Lung (tissue), 12 donors: Measurements from ENCODE around the gene ARRDC1. TPM values are rescaled to one million over a fixed set of nuclear protein-coding genes. Genes with fewer than 3 reads are reported as not detected.
A peak's percentile ranks its signal among the peaks of the same experiment; 100 is the strongest.

Source experiments
- ATAC-seq: fragments of 200-7000 bp; cut with Tn5 transposase; one replicate; pipeline ENCODE4 v1.9.1; 2020; ENCODE audit warnings: moderate number of reproducible peaks; ENCODE audit not compliant: insufficient read depth, low FRiP score
- DNase-seq, 3 donors: peaks; one replicate each; pipeline ENCODE4 v3.0.0-alpha.2; 2013 to 2017
- H3K27ac ChIP-seq, 2 donors: one replicate each; pipeline ENCODE4 v1.5.1; 2013; ENCODE audit warnings: mild to moderate bottlenecking in 2 of 2, moderate library complexity in 2 of 2, control low read depth in 1 of 2, inconsistent platforms in 1 of 2, low read depth in 1 of 2, low read length in 1 of 2
- H3K27me3 ChIP-seq, 3 donors: one replicate each; pipeline ENCODE4 v1.5.1; 2013; ENCODE audit warnings: low read length in 2 of 3; ENCODE audit not compliant: control insufficient read depth in 3 of 3, insufficient read depth in 3 of 3
- H3K36me3 ChIP-seq, 4 donors: one replicate each; pipeline ENCODE4 v1.5.1; 2013; ENCODE audit warnings: low read length in 4 of 4, mild to moderate bottlenecking in 1 of 4, moderate library complexity in 1 of 4; ENCODE audit not compliant: control insufficient read depth in 4 of 4, insufficient read depth in 4 of 4
- H3K4me1 ChIP-seq, 5 donors: one replicate each; pipeline ENCODE4 v1.5.1; 2013; ENCODE audit warnings: low read length in 5 of 5, mild to moderate bottlenecking in 2 of 5, moderate library complexity in 1 of 5; ENCODE audit not compliant: control insufficient read depth in 5 of 5, insufficient read depth in 5 of 5
- H3K4me3 ChIP-seq: one replicate; pipeline ENCODE4 v1.5.1; 2013; ENCODE audit warnings: mild to moderate bottlenecking, control low read depth, moderate library complexity
- H3K9ac ChIP-seq, 2 donors: one replicate each; pipeline ENCODE4 v1.5.1; 2013; ENCODE audit warnings: low read length in 2 of 2, control low read depth in 1 of 2; ENCODE audit not compliant: insufficient read depth in 1 of 2
- H3K9me3 ChIP-seq, 4 donors: one replicate each; pipeline ENCODE4 v1.5.1; 2013; ENCODE audit warnings: low read length in 3 of 4, mild to moderate bottlenecking in 1 of 4, moderate library complexity in 1 of 4; ENCODE audit not compliant: control insufficient read depth in 4 of 4, insufficient read depth in 3 of 4
- WGBS, 2 donors: extraction: QIAGEN DNeasy Blood & Tissue Kit; methylation state at CpG; one replicate each; pipeline ENCODE4 v1.1.7; 2013; 5-methylcytosine and 5-hydroxymethylcytosine counted together
- polyA plus RNA-seq, 2 donors: library from polyadenylated mRNA; stranded (reverse); fragments of 200-250 nt; gene quantifications; one replicate each; pipeline ENCODE4 v1.2.1, GENCODE V29; 2013
- total RNA-seq, 2 donors: library from RNA; depleted of rRNA in 1 of 2; stranded (reverse); fragments of >200 nt in 1 of 2; gene quantifications; one replicate each; pipeline ENCODE4 v1.2.1, GENCODE V29; 2014 to 2021
- TF ChIP-seq, protein P1 (sequence below): IDR thresholded peaks from 2 replicates; pipeline ENCODE4 v1.5.1; 2012; ENCODE audit warnings: mild to moderate bottlenecking; ENCODE audit errors: control extremely low read depth, extremely low read depth
- donor health status: control.
- donor health status: control.
- donor health status: Bipolar disorder and iron deficiency.
- donor health status: healthy.
- donor health status: DM: yes; HTN: yes; CAD: no.

ARRDC1 gene
- total and polyA plus RNA-seq, 4 donors = 57.4 to 137 (median 94.6) TPM

- DNase-seq = no peak
- TF ChIP-seq, protein P1, sequence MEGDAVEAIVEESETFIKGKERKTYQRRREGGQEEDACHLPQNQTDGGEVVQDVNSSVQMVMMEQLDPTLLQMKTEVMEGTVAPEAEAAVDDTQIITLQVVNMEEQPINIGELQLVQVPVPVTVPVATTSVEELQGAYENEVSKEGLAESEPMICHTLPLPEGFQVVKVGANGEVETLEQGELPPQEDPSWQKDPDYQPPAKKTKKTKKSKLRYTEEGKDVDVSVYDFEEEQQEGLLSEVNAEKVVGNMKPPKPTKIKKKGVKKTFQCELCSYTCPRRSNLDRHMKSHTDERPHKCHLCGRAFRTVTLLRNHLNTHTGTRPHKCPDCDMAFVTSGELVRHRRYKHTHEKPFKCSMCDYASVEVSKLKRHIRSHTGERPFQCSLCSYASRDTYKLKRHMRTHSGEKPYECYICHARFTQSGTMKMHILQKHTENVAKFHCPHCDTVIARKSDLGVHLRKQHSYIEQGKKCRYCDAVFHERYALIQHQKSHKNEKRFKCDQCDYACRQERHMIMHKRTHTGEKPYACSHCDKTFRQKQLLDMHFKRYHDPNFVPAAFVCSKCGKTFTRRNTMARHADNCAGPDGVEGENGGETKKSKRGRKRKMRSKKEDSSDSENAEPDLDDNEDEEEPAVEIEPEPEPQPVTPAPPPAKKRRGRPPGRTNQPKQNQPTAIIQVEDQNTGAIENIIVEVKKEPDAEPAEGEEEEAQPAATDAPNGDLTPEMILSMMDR = no peak
- Histone ChIP-seq H3K4me1 (peaks cover 4 to 21% (median 11%) of the 10 kb centered on the region in 5 donors), H3K9me3 (no peaks in the 10 kb centered on the region), H3K27me3 (peaks cover 0 to 4% (median 0%) of the 10 kb centered on the region in 3 donors), H3K36me3 (no peaks in the 10 kb centered on the region), H3K27ac (peak overlapping the region; percentile 86 to 95), H3K9ac (no peak overlapping the region), H3K4me3 (peak overlapping the region; percentile 87)
- ATAC-seq = no peak
- 4 to 5% methylated on average over 38 to 57 of the region's 57 CpGs for WGBS, 2 donors
Observed at GRCh38 chr9:137606005-137606621, 627 bp downstream of the ARRDC1 start.

DNA sequence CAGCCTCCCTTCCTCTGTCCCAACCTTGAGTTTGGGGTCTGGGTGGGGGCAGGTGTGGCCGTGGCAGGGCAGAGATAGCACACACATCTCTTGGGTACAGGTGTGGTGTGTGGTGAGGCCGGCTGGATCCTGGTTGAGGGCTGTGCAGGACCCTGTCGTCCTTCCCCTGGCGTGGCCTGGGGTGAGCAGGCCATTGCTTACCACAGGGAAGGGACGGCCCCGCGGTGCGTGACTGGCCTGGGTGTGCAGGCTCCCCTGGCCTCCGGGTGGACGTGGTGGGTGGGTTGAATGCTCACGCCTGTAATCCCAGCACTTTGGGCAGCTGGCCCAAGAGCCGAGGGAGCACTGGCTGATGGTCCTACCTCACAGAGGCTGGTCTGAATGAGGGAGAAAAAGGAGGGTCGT, 1.2 kb downstream of the ARRDC1 start:
- Histone ChIP-seq H3K27ac (peak overlapping the region in 1 of 2 donors; percentile 95), H3K4me1 (peaks cover 4 to 26% (median 15%) of the 10 kb centered on the region in 5 donors), H3K27me3 (peaks cover 0 to 4% (median 0%) of the 10 kb centered on the region in 3 donors), H3K36me3 (no peaks in the 10 kb centered on the region), H3K9ac (no peak overlapping the region), H3K9me3 (no peaks in the 10 kb centered on the region), H3K4me3 (peak overlapping the region; percentile 87)
- 23 to 25% methylated on average over 12 to 13 of the region's 13 CpGs for WGBS, 2 donors
- TF ChIP-seq, protein P1 = no peak
- ATAC-seq (no peak), DNase-seq (no peak)

DNA sequence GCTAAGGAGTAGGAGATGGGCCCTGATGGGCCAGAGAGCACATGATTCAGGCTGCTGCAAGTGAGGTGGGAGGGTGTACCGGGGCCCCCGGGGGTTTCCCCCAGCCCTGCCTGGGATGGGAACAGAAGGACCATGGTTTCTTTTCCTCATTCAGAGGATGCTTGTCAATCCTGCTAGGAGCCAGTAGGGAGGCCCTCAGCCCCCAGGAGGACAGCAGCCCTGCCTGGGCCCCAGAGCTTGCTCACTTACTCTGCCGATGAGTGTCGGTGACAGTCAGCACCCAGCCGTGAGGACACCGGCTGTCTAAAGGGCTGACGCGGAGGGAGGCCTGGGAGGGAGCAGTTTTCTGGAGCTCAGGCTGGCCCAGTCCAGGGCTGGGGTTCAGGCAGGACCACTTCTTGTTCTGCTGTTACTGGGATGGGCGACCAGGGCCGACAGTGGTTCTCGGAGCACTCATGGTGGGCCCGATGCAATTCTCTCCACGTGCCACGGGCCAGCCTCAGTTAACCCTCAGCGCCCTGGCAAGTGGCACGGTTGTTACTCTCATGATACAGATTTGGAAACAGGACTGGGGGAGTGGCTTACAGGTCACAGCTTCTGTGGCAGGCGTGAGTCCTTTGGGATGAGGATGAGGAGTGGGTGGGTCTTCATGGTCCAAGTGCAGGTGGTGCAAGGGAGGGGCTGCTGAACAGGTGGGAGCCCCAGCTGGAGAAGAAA, 1.8 kb downstream of the ARRDC1 start:
- no peaks in the 10 kb centered on the region for H3K36me3 ChIP-seq
- H3K27me3 ChIP-seq = peaks cover 0 to 4% (median 0%) of the 10 kb centered on the region in 3 donors
- peak overlapping the region; percentile 21 to 95 for H3K27ac ChIP-seq
- no peak for ATAC-seq
- TF ChIP-seq, protein P1 = no peak
- H3K4me3 ChIP-seq = no peak overlapping the region
- no peak for DNase-seq
- H3K9ac ChIP-seq = no peak overlapping the region
- 33 to 40% methylated on average over 17 of the region's 17 CpGs for WGBS, 2 donors
- peaks cover 6 to 31% (median 16%) of the 10 kb centered on the region in 5 donors for H3K4me1 ChIP-seq
- no peaks in the 10 kb centered on the region for H3K9me3 ChIP-seq
